ENCODE measurements around the gene CCL11.
"Not testable (repeated sequence)": the region's sequence is repeated elsewhere in the genome, so short reads cannot be mapped to it uniquely, and the experiment has no call there.

- not testable (repeated sequence) for TF ChIP-seq POLR2AphosphoS5, CTCF, POLR2A, EP300 (IDR thresholded peaks at IDR 0.05)
These were observed 42.0 kb downstream of the CCL11 start for GRCh38 chr17:34327580-34327979.
